HG02884 (cell line): ENCODE data around the gene ACADVL.
"Not testable (repeated sequence)": the region's sequence is repeated elsewhere in the genome, so short reads cannot be mapped to it uniquely, and the experiment has no call there.

Experiments used
- ATAC-seq: cut with Tn5 transposase; IDR thresholded peaks from one replicate; pipeline ENCODE4 v1.9.1; 2021; ENCODE audit warnings: mild to moderate bottlenecking, moderate library complexity; ENCODE audit not compliant: unreplicated experiment

Gene ACADVL

DNA sequence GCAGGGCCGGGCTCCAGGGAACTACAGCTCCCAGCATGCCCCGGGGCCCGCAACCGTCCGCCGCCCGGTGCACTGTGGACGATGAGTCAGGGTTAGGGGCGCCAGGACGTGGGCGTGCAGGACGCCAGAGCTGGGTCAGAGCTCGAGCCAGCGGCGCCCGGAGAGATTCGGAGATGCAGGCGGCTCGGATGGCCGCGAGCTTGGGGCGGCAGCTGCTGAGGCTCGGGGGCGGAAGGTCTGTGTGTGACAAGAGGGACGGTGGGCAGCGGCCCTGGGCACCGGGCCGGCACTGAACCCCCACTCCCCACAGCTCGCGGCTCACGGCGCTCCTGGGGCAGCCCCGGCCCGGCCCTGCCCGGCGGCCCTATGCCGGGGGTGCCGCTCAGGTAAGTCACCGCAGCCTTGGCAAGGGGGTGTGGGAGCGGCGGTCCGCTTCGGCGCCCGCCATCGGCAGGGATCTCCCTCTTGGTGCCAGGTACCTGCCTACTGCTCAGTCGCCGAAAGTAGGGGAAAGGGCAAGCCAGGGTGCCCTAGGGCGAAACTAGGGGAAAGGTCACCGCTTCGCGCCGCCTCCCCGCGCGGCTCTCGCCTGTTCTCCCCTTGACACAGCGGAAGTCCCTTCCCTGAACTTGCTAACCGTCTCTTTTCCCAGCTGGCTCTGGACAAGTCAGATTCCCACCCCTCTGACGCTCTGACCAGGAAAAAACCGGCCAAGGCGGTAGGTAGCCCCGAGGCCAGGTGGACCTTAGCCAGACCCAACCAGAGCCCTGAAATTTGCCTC lies at the start of gene ACADVL, which contains the start of gene DLG4:
Gene ACADVL (plus strand): TSS at position 127 of the 781 bp plus-strand sequence. CDS start 47 bp downstream, at position 174.
Gene DLG4 (minus strand): TSS at position 25 of the 781 bp plus-strand sequence.
- ATAC-seq, result peak; percentile 48

DNA sequence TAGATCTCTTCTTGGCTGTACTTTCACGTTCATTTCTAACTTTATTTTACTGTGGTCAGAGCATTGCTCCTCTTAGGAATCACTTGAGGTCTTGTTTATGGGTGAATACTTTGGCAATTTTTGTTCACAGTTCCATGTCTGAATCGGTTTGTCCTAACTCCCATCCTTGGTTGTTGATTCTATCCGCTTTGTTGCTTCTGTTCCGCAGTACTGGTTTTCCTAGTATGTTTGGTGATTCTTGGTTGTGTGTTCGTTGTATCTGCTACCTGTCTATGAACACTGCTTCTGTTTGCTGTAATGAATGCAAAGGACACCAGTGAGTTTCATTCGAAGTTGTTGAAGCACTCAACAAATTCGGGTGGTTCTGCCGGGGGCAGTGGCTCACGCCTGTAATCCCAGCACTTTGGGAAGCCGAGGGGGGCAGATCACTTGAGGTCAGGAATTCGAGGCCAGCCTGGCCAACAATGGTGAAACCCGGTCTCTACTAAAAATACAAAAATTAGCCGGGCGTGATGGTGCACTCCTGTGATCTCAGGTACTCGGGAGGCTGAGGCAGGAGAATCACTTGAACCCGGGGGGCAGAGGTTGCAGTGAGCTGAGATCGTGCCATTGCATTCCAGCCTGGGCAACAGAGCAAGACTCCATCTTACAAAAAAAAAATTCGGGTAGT lies 47.1 kb upstream of the ACADVL start:
- not testable (repeated sequence) for ATAC-seq

- no peak for ATAC-seq
Measured at GRCh38 chr17:7173687-7174602, 45.8 kb upstream of the ACADVL start.

GRCh38 chr17:7174603-7175326 lies 45.0 kb upstream of the ACADVL start:
- no peak for ATAC-seq

DNA sequence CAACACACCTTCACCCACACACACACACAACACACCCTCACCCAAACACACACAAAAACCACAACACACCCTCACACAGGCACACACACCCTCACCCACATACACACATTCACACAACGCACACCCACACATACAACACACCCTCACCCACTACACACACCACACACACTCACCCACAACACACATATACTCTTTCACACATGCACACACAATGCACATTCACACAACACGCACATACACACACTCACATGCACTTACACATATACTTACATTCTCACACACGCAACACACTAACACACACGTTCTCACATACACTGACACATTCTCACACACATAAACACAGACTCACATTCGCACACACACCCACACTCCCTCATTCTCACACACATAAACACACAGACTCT lies 44.4 kb upstream of the ACADVL start:
- ATAC-seq, result no peak

GRCh38 chr17:7176107-7176840 lies 43.5 kb upstream of the ACADVL start:
- ATAC-seq, result no peak

DNA sequence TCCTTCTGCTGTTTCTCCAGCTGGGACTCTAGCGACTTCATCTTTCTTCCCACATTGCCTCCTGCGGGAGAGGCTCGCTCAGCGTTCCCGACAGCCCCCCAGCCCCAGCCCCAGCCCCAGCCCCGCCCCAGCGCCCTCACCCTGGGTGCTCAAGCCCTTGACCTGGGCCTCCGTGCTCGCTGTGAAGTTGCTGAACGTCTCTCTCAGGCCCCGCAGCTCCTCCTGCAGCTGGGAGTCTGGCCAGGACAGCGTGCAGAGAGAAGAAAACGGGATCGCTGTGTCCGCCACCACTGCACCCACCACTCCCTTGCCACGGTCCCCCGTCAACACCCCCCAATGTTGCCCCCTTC lies 42.9 kb upstream of the ACADVL start:
- ATAC-seq, result no peak

DNA sequence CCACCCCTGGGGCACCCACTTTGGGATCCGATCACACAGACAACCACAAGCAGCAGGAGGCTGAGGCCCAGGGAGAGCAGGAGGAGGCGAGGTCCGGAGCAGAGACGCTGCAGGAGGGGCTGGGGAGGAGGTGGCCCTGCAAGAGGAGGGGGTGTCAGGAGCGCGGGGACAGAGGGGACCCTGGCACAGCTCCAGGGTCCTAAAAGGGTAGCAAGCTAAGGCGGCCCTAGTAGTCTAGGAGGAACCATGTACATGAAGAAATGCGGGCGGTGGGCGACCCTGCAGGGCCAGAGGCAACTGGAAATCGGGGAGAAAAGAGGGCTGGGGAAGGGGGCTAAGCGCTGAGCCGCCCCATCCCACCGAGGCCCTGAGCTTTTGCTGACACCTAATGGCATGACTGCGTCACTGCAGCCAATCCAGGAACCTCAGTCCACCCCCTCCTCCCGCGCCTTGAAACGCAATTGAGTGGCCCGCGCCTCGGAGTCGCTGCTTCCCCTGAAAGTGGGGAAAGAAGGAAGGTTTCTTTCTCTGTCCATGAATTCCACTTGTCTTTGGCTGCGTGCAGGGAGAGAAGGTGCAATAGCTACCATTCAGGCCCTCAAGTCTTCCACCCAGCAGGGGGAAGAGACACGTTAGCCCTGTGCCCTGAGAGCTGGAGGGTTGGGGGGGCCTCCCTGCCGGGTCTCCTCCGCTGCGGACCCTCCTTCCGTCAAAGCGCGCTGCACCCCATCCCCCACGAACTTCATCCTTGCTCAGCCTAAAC lies 42.4 kb upstream of the ACADVL start:
- no peak for ATAC-seq

DNA sequence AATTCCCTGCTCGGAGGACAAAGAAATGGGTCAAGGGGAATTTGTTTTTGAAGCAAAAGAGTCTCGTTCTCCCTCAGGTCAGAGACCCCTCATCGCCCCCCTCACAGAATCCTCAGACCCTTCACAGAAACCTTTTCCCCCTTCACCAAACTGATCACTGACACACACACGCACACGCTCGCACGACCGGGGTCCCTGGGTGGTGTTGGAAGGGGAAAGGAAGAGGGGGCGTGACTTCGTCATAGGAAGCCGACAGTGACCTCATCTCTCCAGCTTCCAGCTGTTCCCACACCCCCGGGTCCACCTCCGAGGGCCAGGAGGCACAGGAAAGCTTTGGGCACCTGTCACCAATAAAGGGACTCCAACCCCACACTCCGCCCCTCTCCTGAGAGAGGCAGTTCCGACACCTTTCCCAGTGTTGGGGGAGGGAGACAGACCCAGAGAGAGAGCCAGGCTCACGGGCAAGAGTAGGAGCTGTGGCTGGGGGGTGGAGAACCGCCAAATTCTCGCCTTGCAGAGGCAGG lies 41.7 kb upstream of the ACADVL start:
- no peak for ATAC-seq

DNA sequence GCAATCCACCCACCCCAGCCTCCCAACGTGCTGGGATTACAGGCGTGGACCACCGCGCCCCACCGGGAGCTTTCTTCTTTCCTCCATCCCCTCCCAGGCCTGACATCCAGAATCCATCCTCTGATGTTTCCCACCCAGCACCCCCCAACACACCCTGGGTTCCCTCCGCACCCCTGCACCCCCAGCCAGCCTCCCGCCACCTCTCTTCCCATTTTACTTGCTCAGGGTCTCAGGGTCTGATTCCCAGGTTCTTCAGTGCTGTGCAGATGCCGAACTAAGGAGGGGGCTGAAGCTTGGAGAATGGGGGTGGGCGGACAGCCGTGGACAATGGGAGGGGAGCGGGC lies 40.8 kb upstream of the ACADVL start:
- no peak for ATAC-seq

DNA sequence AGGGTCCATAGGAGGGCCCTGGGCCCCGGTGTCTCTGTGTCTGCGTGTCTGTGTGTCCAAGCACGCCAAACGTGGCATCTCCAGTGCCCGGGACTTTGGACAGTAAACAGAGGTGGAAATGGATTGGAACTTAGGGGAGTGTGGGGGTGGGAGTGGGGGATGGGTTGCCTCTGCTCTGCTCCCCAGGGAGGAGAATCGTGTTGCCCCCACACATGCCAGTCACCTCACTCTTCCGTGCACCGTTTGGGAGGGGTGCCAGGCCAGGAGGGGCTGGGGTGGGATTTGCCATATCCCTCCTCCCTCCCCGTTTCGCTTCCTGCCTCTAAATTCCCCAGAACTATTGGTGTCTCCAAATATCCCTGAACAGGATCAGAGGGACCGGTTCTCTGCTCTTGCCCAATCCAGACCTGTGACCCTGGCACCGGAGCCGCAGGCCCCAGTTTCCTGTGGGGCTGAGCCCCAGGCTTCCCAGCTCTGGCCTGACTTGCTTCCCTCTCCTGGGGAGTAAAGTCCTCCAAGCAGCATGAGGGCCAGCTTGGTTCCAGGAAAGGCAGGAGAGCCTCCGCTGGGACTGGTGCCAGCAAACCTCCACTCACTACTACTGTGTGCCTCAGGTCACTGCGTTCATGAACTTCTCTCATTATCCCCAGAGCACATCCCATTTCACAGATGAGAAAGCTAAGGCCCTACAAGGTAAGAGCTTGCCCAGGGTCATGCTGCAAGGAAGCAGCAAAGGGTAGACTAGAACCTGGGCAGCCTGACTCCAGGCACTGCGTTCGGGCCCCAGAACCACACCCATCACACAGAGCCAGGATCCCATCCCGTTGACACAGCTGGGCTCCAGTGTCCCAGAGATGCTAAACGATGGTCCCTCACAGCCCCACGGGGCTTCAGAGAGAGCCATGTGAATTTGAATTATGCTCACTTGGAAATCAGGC lies 40.2 kb upstream of the ACADVL start, which contains the start of gene ASGR1:
Gene ASGR1 (minus strand): TSS at position 54 of the 938 bp plus-strand sequence. CDS start 807 bp downstream, outside the sequence.
- no peak for ATAC-seq

GRCh38 chr17:7182101-7182500 lies 37.6 kb upstream of the ACADVL start:
- not testable (repeated sequence) for ATAC-seq

DNA sequence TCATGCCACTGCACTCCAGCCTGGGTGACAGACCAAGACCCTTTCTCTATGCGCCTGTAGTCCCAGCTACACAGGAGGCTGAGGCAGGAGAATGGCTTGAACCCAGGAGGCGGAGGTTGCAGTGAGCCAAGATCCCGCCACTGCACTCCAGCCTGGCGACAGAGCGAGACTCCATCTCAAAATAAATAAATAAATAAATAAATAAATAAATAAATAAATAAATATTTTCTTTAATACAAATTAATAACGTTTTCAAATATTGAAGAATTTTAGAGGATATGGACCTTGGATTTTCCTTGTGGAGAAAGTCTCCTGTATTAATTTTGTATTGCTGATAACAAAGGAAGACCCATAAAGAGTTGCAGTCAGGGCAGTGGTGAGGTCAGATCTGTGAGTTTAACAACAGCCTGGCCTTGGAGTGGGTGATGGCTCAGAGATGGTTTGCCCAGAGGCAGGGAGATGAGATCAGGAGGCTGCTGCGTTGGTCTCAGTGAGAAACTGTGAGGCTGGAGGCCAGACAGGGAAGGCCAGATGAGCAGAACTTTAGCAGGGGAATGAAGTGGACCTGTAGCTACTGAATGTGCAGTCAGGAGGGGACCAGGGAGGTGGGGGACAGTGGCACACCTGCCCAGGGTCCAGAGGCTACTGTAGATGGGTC lies 36.2 kb upstream of the ACADVL start:
- ATAC-seq, result no peak

- no peak for ATAC-seq
Measured at GRCh38 chr17:7184091-7184488, 35.6 kb upstream of the ACADVL start.

DNA sequence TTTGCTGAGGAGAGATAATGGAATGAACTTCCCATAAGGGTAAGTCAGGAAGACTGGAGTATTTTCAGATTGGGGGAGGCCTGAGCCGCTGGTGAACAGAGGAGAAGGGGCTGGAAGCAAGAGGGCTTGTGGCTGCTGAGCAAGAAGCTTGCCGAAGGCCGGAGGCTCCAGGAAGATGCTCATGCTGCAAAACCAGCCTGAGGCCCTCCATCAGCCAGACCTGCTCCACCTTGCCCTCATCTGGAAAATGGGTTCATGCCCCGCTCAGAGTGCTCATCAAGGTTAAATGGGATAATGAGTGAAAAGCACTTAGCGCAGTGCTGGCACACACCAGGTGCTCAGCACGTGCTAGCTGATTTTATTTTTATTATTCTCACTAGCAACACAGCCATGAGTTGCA lies 35.1 kb upstream of the ACADVL start:
- ATAC-seq, result no peak

- no peak for ATAC-seq
Measured at GRCh38 chr17:7186241-7186640, 33.5 kb upstream of the ACADVL start.

DNA sequence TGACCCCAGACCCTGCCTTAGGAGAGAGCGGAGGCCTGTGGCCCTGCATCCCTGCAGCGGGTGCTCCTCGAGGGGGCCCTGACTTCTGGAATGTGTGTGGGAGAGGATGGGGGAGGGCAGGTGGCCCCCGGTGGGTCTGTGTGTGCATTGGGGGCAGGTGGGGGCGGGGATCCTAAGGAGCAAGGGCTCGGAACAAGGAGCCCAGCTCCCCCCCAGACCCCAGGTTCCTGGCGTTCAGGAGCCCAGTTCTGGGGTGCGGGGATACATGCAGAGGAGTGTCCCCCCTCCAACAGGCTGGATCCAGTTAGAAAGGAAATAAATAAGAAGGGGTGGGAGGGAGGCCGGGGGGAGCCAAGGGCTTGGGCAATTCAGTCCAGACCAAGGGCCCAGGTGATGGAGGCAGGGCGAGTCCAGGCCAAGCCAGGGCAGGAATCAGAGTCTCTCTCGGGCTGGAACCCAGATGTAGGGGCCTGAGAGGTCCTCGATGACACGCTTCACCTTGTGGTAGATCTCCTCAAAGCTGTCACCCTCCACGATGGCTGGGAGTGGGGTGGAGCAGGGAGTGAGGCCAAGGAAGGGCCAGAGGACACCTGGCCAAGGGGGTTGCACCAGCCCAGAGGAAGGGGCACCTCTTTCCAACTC lies 29.3 kb upstream of the ACADVL start:
- no peak for ATAC-seq
